CD8-positive, alpha-beta memory T cell (primary cell): ENCODE measurements around the gene KLHL25. TPM values are rescaled to one million over a fixed set of nuclear protein-coding genes. Genes with fewer than 3 reads are reported as not detected.

Experiments used
- CTCF ChIA-PET: fragments of 350-600 bp; sonication (Branson Sonifier 250); formaldehyde crosslinking; loops from one replicate; lab custom pipeline; 2021; ENCODE audit warnings: antibody characterized with exemption; lab: Charles Lee
- POLR2A ChIA-PET: fragments of 350-600 bp; sonication (Branson Sonifier 250); formaldehyde crosslinking; loops from one replicate; lab custom pipeline; 2021; ENCODE audit warnings: antibody characterized with exemption; lab: Charles Lee
- DNase-seq, 5 donors: peaks; one replicate each; pipeline versions ENCODE4 v3.0.0 to v3.0.0-alpha.2; 2020 to 2022; ENCODE audit warnings: mixed read lengths in 1 of 5
- H3K27ac ChIP-seq: one replicate; pipeline ENCODE4 v1.7.0; 2013; ENCODE audit warnings: low read depth, mild to moderate bottlenecking, low read length, moderate library complexity
- H3K27me3 ChIP-seq: 2 replicates; pipeline ENCODE4 v1.7.0; 2013; ENCODE audit warnings: low read length, mild to moderate bottlenecking; ENCODE audit not compliant: insufficient read depth, poor library complexity, severe bottlenecking
- H3K36me3 ChIP-seq: 2 replicates; pipeline ENCODE4 v1.7.0; 2013; ENCODE audit warnings: mild to moderate bottlenecking, low read length, moderate library complexity; ENCODE audit not compliant: insufficient read depth
- H3K4me1 ChIP-seq: 2 replicates; pipeline ENCODE4 v1.7.0; 2013; ENCODE audit warnings: mild to moderate bottlenecking, low read length, moderate library complexity; ENCODE audit not compliant: insufficient read depth
- H3K4me3 ChIP-seq: 2 replicates; pipeline ENCODE4 v1.7.0; 2013; ENCODE audit warnings: mild to moderate bottlenecking, low read length
- H3K9me3 ChIP-seq: 2 replicates; pipeline ENCODE4 v1.7.0; 2013; ENCODE audit warnings: mild to moderate bottlenecking, low read length
- H3K27ac Mint-ChIP-seq, 8 donors: one replicate each; pipeline ENCODE4 v1.8.0; 2020 to 2021; ENCODE audit warnings: mixed read lengths in 8 of 8, mild to moderate bottlenecking in 6 of 8, inconsistent platforms in 3 of 8, moderate library complexity in 3 of 8
- H3K27me3 Mint-ChIP-seq, 2 donors: one replicate each; pipeline ENCODE4 v1.8.0; 2020 to 2021; ENCODE audit warnings: mixed read lengths in 2 of 2, mild to moderate bottlenecking in 1 of 2, moderate library complexity in 1 of 2
- H3K36me3 Mint-ChIP-seq, 3 donors: one replicate each; pipeline ENCODE4 v1.8.0; 2020 to 2021; ENCODE audit warnings: mixed read lengths in 3 of 3, inconsistent platforms in 1 of 3, mild to moderate bottlenecking in 1 of 3
- H3K4me1 Mint-ChIP-seq, 3 donors: one replicate each; pipeline ENCODE4 v1.8.0; 2020 to 2021; ENCODE audit warnings: mixed read lengths in 3 of 3, inconsistent platforms in 1 of 3, mild to moderate bottlenecking in 1 of 3
- H3K4me3 Mint-ChIP-seq, 7 donors: one replicate each; pipeline ENCODE4 v1.8.0; 2020 to 2021; ENCODE audit warnings: mixed read lengths in 7 of 7, mild to moderate bottlenecking in 6 of 7, moderate library complexity in 4 of 7, inconsistent platforms in 2 of 7
- H3K9me3 Mint-ChIP-seq, 5 donors: one replicate each; pipeline ENCODE4 v1.8.0; 2020 to 2022; ENCODE audit warnings: mixed read lengths in 5 of 5, mild to moderate bottlenecking in 3 of 5, moderate library complexity in 2 of 5, inconsistent platforms in 1 of 5
- polyA plus RNA-seq: library from polyadenylated mRNA; unstranded; fragments of 300-500 nt; fragmentation: Illumina TruSeq; gene quantifications from one replicate; pipeline ENCODE4 v1.2.3, GENCODE V29; 2021
- total RNA-seq, 2 experiments: library from RNA; stranded (reverse); gene quantifications; one replicate each; pipeline ENCODE4 v1.2.3, GENCODE V29; 2021

KLHL25 gene
- total and polyA plus RNA-seq, 3 experiments from 2014 or later, result 0.75 to 5.4 (median 5.1) TPM

DNA sequence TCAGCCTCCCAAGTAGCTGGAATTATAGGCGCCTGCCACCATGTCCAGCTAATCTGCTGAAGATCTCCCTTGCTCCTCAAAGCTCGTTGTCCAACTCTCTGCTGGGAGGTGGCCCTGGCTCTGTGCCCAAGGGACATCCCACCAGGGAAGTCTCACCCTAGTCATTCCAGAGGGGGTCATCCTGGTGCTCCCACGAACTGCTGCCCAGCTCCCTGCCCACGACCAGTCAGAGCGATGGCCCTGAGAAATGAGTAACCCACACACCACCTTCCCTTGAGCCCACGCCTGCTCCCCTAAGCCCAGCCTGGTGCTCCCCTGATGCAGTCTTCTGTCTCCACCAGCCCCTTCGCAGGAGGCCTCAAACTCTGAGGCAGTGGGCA lies 5.2 kb downstream of the KLHL25 start:
- Mint-ChIP-seq H3K4me3 (peak overlapping the region in 1 of 7 donors; percentile 55), H3K27me3 (peaks cover 0 to 1% of the 10 kb centered on the region in 2 donors), H3K9me3 (no peaks in the 10 kb centered on the region), H3K36me3 (peaks cover 0 to 3% (median 0%) of the 10 kb centered on the region in 3 donors), H3K27ac (peak overlapping the region in 1 of 8 donors; percentile 17), H3K4me1 (peaks cover 41 to 71% (median 67%) of the 10 kb centered on the region in 3 donors)
- no peak for DNase-seq
- Histone ChIP-seq H3K4me1 (peaks cover 44% of the 10 kb centered on the region), H3K9me3 (no peaks in the 10 kb centered on the region), H3K4me3 (no peak overlapping the region), H3K36me3 (no peaks in the 10 kb centered on the region), H3K27ac (no peak overlapping the region), H3K27me3 (no peaks in the 10 kb centered on the region)
- CTCF ChIA-PET, result no interaction called here
- POLR2A ChIA-PET, result no interaction called here

DNA sequence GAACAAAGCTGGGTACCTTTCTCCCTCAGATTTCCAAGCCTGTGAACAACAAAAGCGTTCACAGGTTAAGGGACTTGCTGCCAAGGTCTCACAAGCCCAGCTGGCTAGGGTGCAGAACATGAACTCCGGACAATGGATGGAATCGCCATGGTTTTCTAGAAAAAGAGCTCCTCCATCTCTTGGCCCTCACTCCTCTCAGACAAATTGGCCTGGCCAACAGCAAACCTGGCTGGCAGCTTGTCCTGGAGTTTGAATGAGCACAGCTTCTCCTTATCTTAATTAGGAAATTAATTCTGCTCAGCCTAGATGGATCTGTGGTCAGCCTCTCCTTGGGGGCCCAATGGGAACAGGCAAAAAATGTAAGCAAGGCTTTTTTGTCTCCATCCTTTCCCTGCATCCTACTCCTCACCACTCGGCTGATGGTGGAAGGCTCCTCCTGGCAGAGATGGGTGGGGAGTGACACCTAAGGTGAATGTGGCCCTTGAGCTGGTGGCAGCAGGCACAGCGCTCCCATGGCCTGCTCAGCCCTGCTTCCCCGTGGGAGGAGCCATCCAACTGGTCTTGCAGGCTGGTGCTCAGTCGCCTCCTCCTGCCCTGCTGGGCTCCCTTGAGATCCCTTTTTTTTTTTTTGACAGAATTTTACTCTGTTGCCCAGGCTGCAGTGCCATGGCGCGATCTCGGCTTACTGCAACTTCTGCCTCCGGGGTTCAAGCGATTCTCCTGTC lies 5.8 kb downstream of the KLHL25 start:
- H3K27ac Mint-ChIP-seq, result peak overlapping the region in 2 of 8 donors; percentile 40 to 60
- H3K36me3 Mint-ChIP-seq, result peaks cover 0 to 2% (median 0%) of the 10 kb centered on the region in 3 donors
- peaks cover 0 to 1% of the 10 kb centered on the region in 2 donors for H3K27me3 Mint-ChIP-seq
- ChIA-PET POLR2A (no interaction called here), CTCF (interaction anchor here (0.8 kb wide), 1 partner anchor 43 kb away, joined by 3 read pairs; no protein-coding TSS in a partner anchor)
- H3K4me3 ChIP-seq, result no peak overlapping the region
- H3K27ac ChIP-seq, result no peak overlapping the region
- H3K4me1 ChIP-seq, result peaks cover 49% of the 10 kb centered on the region
- H3K4me1 Mint-ChIP-seq, result peaks cover 42 to 73% (median 71%) of the 10 kb centered on the region in 3 donors
- H3K9me3 ChIP-seq, result no peaks in the 10 kb centered on the region
- no peak overlapping the region for H3K4me3 Mint-ChIP-seq
- DNase-seq, result no peak
- H3K36me3 ChIP-seq, result no peaks in the 10 kb centered on the region
- H3K9me3 Mint-ChIP-seq, result no peaks in the 10 kb centered on the region
- H3K27me3 ChIP-seq, result no peaks in the 10 kb centered on the region

DNA sequence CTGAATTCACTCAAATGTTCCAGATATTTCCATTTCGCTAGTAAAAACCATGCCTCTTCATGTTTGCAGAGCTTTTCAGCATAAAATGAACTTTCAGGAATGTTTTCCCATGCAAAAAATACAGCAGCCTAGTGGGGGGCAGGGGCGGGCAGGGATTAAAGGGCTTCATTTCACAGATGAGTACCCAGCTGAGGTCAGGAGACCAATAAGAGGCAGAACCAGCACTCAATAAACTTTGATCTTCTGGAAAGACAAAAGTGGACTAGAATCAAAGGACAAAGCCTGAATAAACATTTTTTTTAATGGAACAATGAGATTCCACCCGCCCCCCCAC lies 8.0 kb downstream of the KLHL25 start:
- H3K36me3 ChIP-seq, result no peaks in the 10 kb centered on the region
- no peaks in the 10 kb centered on the region for H3K9me3 Mint-ChIP-seq
- H3K27me3 ChIP-seq, result no peaks in the 10 kb centered on the region
- no peak overlapping the region for H3K27ac ChIP-seq
- ChIA-PET POLR2A (no interaction called here), CTCF (interaction anchor here (1.3 to 1.4 kb wide), 2 partner anchors 9 to 43 kb away, joined by 3 to 4 read pairs; no protein-coding TSS in a partner anchor)
- H3K27me3 Mint-ChIP-seq, result peaks cover 0 to 1% of the 10 kb centered on the region in 2 donors
- no peak overlapping the region for H3K4me3 Mint-ChIP-seq
- no peak for DNase-seq
- no peak overlapping the region for H3K4me3 ChIP-seq
- peaks cover 34 to 58% (median 53%) of the 10 kb centered on the region in 3 donors for H3K4me1 Mint-ChIP-seq
- H3K9me3 ChIP-seq, result no peaks in the 10 kb centered on the region
- H3K36me3 Mint-ChIP-seq, result no peaks in the 10 kb centered on the region
- H3K27ac Mint-ChIP-seq, result peak overlapping the region in 5 of 8 donors; percentile 57 to 91 (median 84)
- peaks cover 33% of the 10 kb centered on the region for H3K4me1 ChIP-seq

DNA sequence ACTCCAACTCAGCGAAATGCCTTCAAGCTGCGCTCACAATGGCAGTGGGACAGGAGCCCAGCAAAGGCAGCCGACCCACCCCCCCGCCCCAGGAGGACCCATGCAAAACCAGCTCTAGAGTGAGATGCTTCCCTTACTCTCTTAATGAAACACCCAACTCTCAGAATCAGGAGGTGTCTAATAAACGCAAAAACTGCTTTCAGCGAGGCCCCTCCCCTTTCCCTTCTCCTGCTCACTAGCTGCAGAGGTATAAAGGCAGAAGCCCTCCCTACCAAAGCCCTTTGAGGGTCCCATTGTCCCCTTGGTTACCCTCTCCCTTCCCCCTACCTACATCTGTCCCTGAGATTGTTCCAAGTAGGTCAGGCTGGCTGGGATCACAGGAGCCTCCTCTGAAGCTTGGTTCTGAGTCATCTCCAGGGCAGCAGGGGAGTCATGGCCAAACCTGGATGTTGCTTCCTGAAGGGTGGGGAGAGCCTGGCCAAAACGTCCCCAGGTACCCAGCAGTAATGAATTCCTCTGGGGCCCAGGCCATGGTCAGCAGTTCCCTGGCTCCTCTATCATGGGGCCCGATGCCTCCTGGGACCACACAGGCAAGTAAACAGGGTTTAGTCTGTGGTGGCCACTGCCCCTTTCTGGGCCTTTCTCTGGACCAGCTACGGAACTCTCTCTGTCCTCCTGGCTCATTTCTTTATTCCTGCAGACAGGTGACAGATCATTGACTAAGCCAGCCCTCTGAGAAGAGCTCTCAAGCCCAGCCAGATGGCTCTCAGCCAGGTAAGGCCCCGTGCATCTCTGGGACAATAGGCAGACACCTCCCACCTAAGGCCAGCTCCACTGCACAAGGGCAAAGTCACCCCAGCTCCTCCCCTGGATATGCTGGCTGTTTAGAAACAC lies 8.6 kb downstream of the KLHL25 start:
- H3K4me1 Mint-ChIP-seq, result peaks cover 32 to 53% (median 48%) of the 10 kb centered on the region in 3 donors
- Histone ChIP-seq H3K27me3 (no peaks in the 10 kb centered on the region), H3K36me3 (no peaks in the 10 kb centered on the region), H3K27ac (no peak overlapping the region), H3K9me3 (no peaks in the 10 kb centered on the region), H3K4me1 (peaks cover 31% of the 10 kb centered on the region), H3K4me3 (no peak overlapping the region)
- H3K4me3 Mint-ChIP-seq, result peak overlapping the region; percentile 63 to 88 (median 72)
- peaks cover 0 to 1% of the 10 kb centered on the region in 2 donors for H3K27me3 Mint-ChIP-seq
- H3K9me3 Mint-ChIP-seq, result no peaks in the 10 kb centered on the region
- H3K27ac Mint-ChIP-seq, result peak overlapping the region; percentile 57 to 93 (median 86)
- DNase-seq, result no peak
- H3K36me3 Mint-ChIP-seq, result no peaks in the 10 kb centered on the region
- ChIA-PET POLR2A (interaction anchor here (0.7 to 0.8 kb wide), 2 partner anchors 8 to 432 kb away, joined by 3 to 4 read pairs; partner anchors contain the start of gene KLHL25), CTCF (interaction anchor here (0.8 to 1.6 kb wide), 5 partner anchors 9 to 56 kb away, joined by 3 to 4 read pairs (median 4); no protein-coding TSS in a partner anchor)

DNA sequence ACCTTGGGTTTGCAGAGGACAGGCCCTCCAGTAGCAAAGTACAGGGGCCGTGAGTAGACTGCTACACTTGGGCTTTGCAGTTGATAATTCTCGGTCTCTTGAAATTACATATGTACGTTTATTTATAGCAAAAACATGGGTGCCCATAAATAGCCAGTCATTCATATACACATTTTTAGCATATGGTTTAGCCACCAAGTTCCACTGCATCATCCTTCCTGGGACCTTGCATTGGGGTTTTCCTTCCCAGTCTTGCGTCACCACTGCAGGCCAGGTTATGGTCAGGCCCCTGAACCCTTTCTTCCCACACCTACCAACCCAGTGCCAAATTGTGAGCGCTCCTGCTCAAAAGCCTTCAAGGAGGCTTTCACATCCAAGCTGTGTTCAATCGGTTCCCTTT lies 12.7 kb downstream of the KLHL25 start:
- Mint-ChIP-seq H3K4me1 (peaks cover 36 to 58% (median 45%) of the 10 kb centered on the region in 3 donors), H3K27ac (peak overlapping the region in 1 of 8 donors; percentile 38)
- H3K4me1 ChIP-seq, result peaks cover 31% of the 10 kb centered on the region

GRCh38 chr15:85781099-85781498 lies 13.6 kb downstream of the KLHL25 start:
- POLR2A ChIA-PET, result no interaction called here
- Mint-ChIP-seq H3K27me3 (no peaks in the 10 kb centered on the region), H3K36me3 (no peaks in the 10 kb centered on the region), H3K27ac (no peak overlapping the region), H3K4me1 (peaks cover 32 to 50% (median 41%) of the 10 kb centered on the region in 3 donors), H3K4me3 (no peak overlapping the region), H3K9me3 (no peaks in the 10 kb centered on the region)
- DNase-seq, result no peak
- no peak overlapping the region for H3K27ac ChIP-seq
- H3K36me3 ChIP-seq, result no peaks in the 10 kb centered on the region
- H3K9me3 ChIP-seq, result no peaks in the 10 kb centered on the region
- no peak overlapping the region for H3K4me3 ChIP-seq
- H3K4me1 ChIP-seq, result peaks cover 25% of the 10 kb centered on the region
- CTCF ChIA-PET, result no interaction called here
- no peaks in the 10 kb centered on the region for H3K27me3 ChIP-seq

More for the DNA sequence above, 12.7 kb downstream of the KLHL25 start:
- no peaks in the 10 kb centered on the region for H3K9me3 Mint-ChIP-seq
- DNase-seq, result no peak
- H3K4me3 ChIP-seq, result no peak overlapping the region
- no peak overlapping the region for H3K27ac ChIP-seq
- no peaks in the 10 kb centered on the region for H3K27me3 ChIP-seq
- CTCF ChIA-PET, result no interaction called here
- no peak overlapping the region for H3K4me3 Mint-ChIP-seq
- no peaks in the 10 kb centered on the region for H3K27me3 Mint-ChIP-seq
- H3K9me3 ChIP-seq, result no peaks in the 10 kb centered on the region
- H3K36me3 ChIP-seq, result no peaks in the 10 kb centered on the region
- POLR2A ChIA-PET, result no interaction called here
- H3K36me3 Mint-ChIP-seq, result no peaks in the 10 kb centered on the region

DNA sequence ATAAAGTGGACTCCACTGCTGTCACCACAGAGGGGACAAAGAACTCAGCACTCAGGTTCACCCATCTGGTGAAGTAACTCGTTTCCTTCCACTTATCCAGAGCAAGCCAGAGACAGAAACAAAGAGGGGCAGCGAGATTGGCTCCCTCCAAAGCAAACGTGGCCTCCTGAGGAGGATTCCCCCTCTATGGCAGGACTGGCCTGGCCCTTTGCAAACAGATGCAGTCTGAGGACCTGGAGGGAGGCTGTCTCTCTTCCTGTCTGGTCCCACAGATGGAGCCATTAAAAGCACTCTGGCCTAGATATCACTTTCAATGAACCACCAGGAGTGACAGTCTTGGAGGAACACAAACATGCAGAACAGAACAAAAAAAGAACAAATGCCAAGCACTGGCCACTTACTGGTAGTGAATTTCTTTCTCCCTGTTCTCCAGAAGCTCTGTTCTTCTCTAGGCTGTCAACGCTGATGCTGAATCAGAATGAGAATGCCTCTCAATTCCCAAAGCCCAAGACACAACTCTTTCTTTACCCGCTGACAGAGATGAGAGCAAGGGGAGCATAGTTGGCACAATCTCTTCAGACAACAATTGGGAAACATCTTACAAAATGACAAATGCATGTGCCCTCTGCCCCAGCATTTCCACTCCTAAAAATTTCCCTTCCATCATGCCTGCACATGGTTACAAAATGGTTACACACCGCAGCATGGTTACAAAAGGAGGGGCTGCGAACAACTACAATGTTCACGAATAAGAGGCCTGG lies 14.3 kb downstream of the KLHL25 start:
- Histone ChIP-seq H3K27ac (no peak overlapping the region), H3K36me3 (no peaks in the 10 kb centered on the region), H3K4me3 (no peak overlapping the region), H3K9me3 (no peaks in the 10 kb centered on the region), H3K27me3 (no peaks in the 10 kb centered on the region), H3K4me1 (peaks cover 20% of the 10 kb centered on the region)
- no peaks in the 10 kb centered on the region for H3K27me3 Mint-ChIP-seq
- no peak for DNase-seq
- POLR2A ChIA-PET, result no interaction called here
- H3K4me1 Mint-ChIP-seq, result peaks cover 25 to 44% (median 34%) of the 10 kb centered on the region in 3 donors
- no peaks in the 10 kb centered on the region for H3K9me3 Mint-ChIP-seq
- peak overlapping the region in 3 of 8 donors; percentile 2 to 50 (median 33) for H3K27ac Mint-ChIP-seq
- H3K36me3 Mint-ChIP-seq, result no peaks in the 10 kb centered on the region
- no peak overlapping the region for H3K4me3 Mint-ChIP-seq
- CTCF ChIA-PET, result no interaction called here
